ENCODE measurements around the gene AP3S1. TPM values are rescaled to one million over a fixed set of nuclear protein-coding genes. Genes with fewer than 3 reads are reported as not detected.

AP3S1 gene
- total and polyA plus RNA-seq, 12 donors, result 38.7 to 127 (median 72.9) TPM

GRCh38 chr5:115849258-115849798 lies 7.6 kb downstream of the AP3S1 start:
- DNase-seq, result no peak
- no peak overlapping the region for H3K27ac ChIP-seq
- no peak for TF ChIP-seq POLR2A (IDR thresholded peaks at IDR 0.05)
- TF ChIP-seq CTCF (IDR thresholded peaks at IDR 0.05), result no peak
- no peak overlapping the region for H3K4me3 ChIP-seq
- 94 to 97% (median 96%) methylated on average over 3 of the region's 3 CpGs for WGBS, 4 donors
- no peaks in the 10 kb centered on the region for H3K36me3 ChIP-seq (replicated peaks in 1 of 2)
- intact Hi-C loops (cut with DNase I), result no loop called here
- H3K27me3 ChIP-seq, result no peaks in the 10 kb centered on the region
- H3K4me1 ChIP-seq (replicated peaks in 1 of 2), result peaks cover 6 to 22% of the 10 kb centered on the region in 2 donors
- H3K9me3 ChIP-seq (replicated peaks in 1 of 3), result no peaks in the 10 kb centered on the region

GRCh38 chr5:115850744-115851416 lies 9.1 kb downstream of the AP3S1 start:
- Histone ChIP-seq H3K4me1 (replicated peaks in 1 of 2) (peaks cover 6 to 16% of the 10 kb centered on the region in 2 donors), H3K36me3 (replicated peaks in 1 of 2) (no peaks in the 10 kb centered on the region), H3K27ac (peak overlapping the region in 4 of 5 donors; percentile 9 to 74 (median 49)), H3K4me3 (peak overlapping the region in 1 of 4 donors; percentile 2), H3K9me3 (replicated peaks in 1 of 3) (no peaks in the 10 kb centered on the region), H3K27me3 (no peaks in the 10 kb centered on the region)
- intact Hi-C loops (cut with DNase I), result no loop called here
- DNase-seq, result peak in 3 of 7 donors; percentile 30 to 39 (median 37)
- TF ChIP-seq CTCF (IDR thresholded peaks at IDR 0.05) (no peak), POLR2A (IDR thresholded peaks at IDR 0.05) (no peak)
- WGBS, 4 donors, result 50 to 55% (median 51%) methylated on average over 4 of the region's 4 CpGs

GRCh38 chr5:115854139-115854538 lies 12.4 kb downstream of the AP3S1 start:
- no peak for DNase-seq
- intact Hi-C loops (cut with DNase I), result no loop called here
- Histone ChIP-seq H3K27ac (no peak overlapping the region), H3K9me3 (replicated peaks in 1 of 3) (no peaks in the 10 kb centered on the region), H3K4me1 (replicated peaks in 1 of 2) (peaks cover 13 to 43% of the 10 kb centered on the region in 2 donors), H3K27me3 (no peaks in the 10 kb centered on the region), H3K36me3 (replicated peaks in 1 of 2) (no peaks in the 10 kb centered on the region), H3K4me3 (no peak overlapping the region)
- TF ChIP-seq CTCF (IDR thresholded peaks at IDR 0.05) (no peak), POLR2A (IDR thresholded peaks at IDR 0.05) (no peak)
- 88 to 95% (median 89%) methylated on average over 3 of the region's 3 CpGs for WGBS, 4 donors

GRCh38 chr5:115855959-115856358 lies 14.2 kb downstream of the AP3S1 start:
- Histone ChIP-seq H3K27me3 (no peaks in the 10 kb centered on the region), H3K9me3 (replicated peaks in 1 of 3) (no peaks in the 10 kb centered on the region), H3K27ac (no peak overlapping the region), H3K36me3 (replicated peaks in 1 of 2) (no peaks in the 10 kb centered on the region), H3K4me1 (replicated peaks in 1 of 2) (peaks cover 7 to 37% of the 10 kb centered on the region in 2 donors), H3K4me3 (no peak overlapping the region)
- 44 to 71% (median 58%) methylated on average over 1 of the region's 1 CpG for WGBS, 4 donors
- intact Hi-C loops (cut with DNase I), result no loop called here
- no peak for TF ChIP-seq CTCF (IDR thresholded peaks at IDR 0.05)
- no peak for TF ChIP-seq POLR2A (IDR thresholded peaks at IDR 0.05)
- DNase-seq, result no peak

All from adrenal gland (tissue), 12 donors.